Mucosa of gallbladder (tissue), 1 donor: ENCODE data around the gene GSTA5. TPM values are rescaled to one million over a fixed set of nuclear protein-coding genes. Genes with fewer than 3 reads are reported as not detected.
"Not testable (repeated sequence)": the region's sequence is repeated elsewhere in the genome, so short reads cannot be mapped to it uniquely, and the experiment has no call there.

Experiments
- DNase-seq: peaks from one replicate; pipeline ENCODE4 v3.0.0-alpha.2; 2020; ENCODE audit warnings: low spot score
- total RNA-seq: library from RNA; stranded (reverse); gene quantifications from one replicate; pipeline ENCODE4 v1.2.1, GENCODE V29; 2021
- donor health status: DM: no; HTN: no; CAD: no.

The GSTA5 gene
- total RNA-seq, 1 donor from 2014 or later = not detected

DNA sequence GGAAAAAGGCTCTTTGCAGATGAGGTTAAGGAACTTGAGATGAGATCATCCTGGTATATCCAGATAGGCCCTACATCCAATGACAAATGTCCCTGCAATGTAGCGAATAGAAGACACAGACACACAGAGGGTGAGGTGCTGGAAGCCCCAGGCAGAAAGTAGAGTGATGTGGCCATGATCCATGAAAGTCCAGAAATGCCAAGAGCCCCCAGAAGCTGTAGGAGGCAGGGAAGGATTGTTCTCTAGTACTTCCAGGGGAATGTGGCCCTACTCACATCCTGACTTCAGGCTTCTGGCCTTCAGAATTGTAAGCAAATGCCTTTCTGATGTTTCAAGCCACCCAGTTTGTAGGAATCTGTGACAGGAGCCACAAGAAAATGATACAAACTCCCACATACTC, 51.0 kb downstream of the GSTA5 start:
- not testable (repeated sequence) for DNase-seq

DNA sequence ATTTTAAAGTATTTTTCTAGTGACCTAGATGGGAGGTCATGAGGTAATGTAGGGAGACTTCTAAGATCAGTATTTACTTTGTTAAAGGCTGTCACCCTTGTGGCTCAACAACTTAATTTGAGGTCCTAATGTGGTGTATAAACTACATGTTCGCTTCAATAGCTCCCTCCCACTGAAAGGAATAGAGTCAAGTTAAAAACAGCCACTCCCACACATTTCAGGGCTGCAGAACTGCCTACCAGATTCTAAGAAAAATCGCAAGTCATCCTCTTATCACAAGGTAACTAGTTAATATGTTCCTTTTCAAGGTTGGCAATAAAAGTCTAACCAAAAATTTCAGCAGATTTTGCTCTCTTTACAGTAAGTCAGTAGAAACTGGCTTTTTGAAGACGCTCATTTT, 52.1 kb downstream of the GSTA5 start:
- DNase-seq = no peak

DNA sequence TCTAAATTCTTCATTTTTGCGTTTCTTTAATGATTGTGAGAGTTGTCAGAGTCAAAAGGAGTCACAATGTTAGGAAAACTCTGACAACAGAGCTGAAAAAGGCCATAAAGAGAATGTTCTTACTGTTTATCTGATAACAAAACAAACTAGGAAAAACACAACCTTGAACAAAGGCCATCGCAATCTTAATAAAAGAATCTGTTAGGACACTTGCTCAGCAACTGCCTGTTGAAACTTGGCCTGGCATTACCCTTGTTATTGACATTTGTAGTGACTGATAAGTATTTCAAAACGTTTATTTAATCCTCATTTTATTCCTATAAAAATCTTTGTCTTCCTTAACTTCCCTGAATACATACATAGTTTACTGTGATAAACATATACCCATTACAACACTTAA, 52.7 kb downstream of the GSTA5 start:
- no peak for DNase-seq

DNA sequence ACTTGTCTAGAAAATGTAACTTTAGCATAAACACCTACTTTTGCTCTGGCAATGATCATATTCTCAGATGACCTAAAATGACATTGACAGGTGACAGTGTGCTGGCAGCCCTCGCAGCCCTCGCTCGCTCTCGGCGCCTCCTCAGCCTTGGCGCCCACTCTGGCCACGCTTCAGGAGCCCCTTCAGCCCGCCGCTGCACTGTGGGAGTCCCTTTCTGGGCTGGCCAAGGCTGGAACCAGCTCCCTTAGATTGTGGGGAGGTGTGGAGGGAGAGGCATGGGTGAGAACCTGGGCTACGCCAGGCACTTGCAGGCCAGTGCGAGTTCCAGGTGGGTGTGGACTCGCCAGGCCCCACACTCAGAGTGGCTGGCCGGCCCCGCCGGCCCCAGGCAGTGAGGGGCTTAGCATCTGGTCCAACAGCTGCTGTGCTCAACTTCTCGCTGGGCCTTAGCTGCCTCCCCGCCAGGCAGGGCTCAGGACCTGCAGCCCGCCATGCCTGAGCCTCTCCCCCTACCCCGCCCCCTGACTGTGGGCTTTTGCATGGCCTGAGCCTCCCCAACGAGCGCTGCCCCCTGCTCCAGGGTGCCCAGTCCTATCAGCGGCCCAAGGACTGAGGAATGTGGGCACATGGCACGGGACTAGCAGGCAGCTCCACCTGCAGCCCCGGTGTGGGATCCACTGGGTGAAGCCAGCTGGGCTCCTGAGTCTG, 54.2 kb downstream of the GSTA5 start:
- no peak for DNase-seq

DNA sequence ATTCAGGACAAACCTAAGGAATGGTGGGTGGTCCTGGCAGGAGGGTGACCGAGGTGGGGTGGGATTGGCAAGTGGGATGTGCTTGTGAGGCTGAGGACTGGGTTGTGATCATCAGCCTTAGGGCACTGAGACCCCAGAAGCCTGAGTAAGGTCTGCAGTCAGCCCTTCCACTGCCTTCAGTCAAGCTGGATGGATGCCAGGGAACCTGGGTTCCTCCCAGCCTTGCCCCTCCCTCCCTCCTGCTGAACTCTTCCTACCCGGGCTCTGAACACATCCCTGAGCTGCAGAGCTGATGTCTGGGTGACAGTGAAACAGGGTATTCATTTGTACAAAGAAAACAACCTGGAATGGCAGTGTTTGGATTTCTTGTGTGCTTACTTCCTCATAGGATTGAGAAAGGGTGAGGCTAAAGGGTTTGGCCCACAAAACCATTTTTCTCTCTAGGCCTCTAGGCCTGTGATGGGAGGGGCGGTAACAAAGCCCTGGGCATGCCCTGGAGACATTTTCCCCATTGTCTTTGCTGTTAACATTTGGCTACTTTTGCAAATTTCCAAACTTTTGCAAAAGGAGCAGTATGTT, 57.8 kb downstream of the GSTA5 start:
- peak; percentile 41 for DNase-seq

DNA sequence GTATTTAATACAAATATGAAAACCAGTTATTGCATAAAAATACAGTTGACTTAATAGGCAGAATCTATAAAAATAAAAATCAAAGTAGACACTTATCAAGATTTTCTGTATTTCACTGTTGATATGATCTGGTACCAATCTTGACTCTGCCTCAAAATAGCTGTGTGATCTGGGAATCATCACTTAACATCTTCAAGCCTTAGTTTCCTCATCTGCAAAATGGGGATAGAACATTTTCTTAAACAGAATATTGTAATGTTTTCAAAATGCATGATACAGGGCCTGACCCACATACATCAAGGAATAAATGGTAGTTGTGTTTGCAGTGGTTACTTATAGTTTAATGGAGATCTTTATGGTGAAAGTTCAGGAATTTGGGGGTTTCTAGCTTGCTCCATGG, 58.4 kb downstream of the GSTA5 start:
- not testable (repeated sequence) for DNase-seq

Other genes with a start within 250 kb of the GSTA5 start
- 35.2 TPM for gene TMEM14A, start 169.7 kb downstream of the GSTA5 start, total RNA-seq
- gene GSTA2, start 77.3 kb downstream of the GSTA5 start, total RNA-seq = 113 TPM
- gene GSTA1, start 37.0 kb downstream of the GSTA5 start, total RNA-seq = 382 TPM
- not detected for gene GSTA3, start 68.9 kb upstream of the GSTA5 start, total RNA-seq
- 19.9 TPM for gene GSTA4, start 154.5 kb upstream of the GSTA5 start, total RNA-seq
- gene CILK1, start 221.0 kb upstream of the GSTA5 start, total RNA-seq = 14.7 TPM
- 88.1 TPM for gene FBXO9, start 224.6 kb upstream of the GSTA5 start, total RNA-seq